B cell (primary cell): Measurements from ENCODE around the gene EBP.

Source experiments
- EZH2 ChIP-seq: IDR thresholded peaks from 2 replicates; pipeline ENCODE4 v1.6.1; 2012; ENCODE audit warnings: borderline replicate concordance, low read depth, mild to moderate bottlenecking, moderate library complexity, low read length; ENCODE audit not compliant: insufficient read depth, poor library complexity, severe bottlenecking
- TF ChIP-seq, protein P1 (sequence below): fragments of 200-600 bp; IDR thresholded peaks from one replicate; pipeline ENCODE4 v1.8.0; 2022; ENCODE audit warnings: antibody characterized with exemption, mild to moderate bottlenecking

DNA sequence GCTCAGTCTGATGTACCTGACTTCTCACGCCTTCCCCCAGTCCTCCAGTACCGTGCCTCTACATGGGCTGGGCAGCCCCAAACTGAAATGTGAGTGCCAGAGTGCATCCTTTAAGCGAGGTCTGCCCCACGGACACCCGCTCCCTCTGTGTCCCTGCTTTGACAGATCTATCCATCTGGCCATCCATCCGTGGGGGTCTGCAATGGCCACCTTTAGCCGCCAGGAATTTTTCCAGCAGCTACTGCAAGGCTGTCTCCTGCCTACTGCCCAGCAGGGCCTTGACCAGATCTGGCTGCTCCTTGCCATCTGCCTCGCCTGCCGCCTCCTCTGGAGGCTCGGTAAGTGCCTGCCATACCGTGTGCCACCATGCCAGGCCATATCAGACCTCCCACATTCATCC is 12.0 kb upstream of the EBP start:
- TF ChIP-seq, protein P1, sequence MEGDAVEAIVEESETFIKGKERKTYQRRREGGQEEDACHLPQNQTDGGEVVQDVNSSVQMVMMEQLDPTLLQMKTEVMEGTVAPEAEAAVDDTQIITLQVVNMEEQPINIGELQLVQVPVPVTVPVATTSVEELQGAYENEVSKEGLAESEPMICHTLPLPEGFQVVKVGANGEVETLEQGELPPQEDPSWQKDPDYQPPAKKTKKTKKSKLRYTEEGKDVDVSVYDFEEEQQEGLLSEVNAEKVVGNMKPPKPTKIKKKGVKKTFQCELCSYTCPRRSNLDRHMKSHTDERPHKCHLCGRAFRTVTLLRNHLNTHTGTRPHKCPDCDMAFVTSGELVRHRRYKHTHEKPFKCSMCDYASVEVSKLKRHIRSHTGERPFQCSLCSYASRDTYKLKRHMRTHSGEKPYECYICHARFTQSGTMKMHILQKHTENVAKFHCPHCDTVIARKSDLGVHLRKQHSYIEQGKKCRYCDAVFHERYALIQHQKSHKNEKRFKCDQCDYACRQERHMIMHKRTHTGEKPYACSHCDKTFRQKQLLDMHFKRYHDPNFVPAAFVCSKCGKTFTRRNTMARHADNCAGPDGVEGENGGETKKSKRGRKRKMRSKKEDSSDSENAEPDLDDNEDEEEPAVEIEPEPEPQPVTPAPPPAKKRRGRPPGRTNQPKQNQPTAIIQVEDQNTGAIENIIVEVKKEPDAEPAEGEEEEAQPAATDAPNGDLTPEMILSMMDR: no peak
- TF ChIP-seq EZH2: no peak
